H1 (cell line): ENCODE data around the gene GAS7. TPM values are rescaled to one million over a fixed set of nuclear protein-coding genes. Genes with fewer than 3 reads are reported as not detected.

ENCODE experiments used
- CTCF ChIA-PET: fragments of 300-600 bp; sonication (Branson Sonifier 250); formaldehyde crosslinking; loops from one replicate; lab custom pipeline; 2021; ENCODE audit not compliant: partially characterized antibody; lab: Charles Lee
- POLR2A ChIA-PET: fragments of 300-600 bp; sonication (Branson Sonifier 250); formaldehyde crosslinking; loops from one replicate; lab custom pipeline; 2021; ENCODE audit warnings: inconsistent platforms; ENCODE audit not compliant: partially characterized antibody; lab: Charles Lee
- DNase-seq, 2 experiments: peaks; one replicate each; pipeline versions ENCODE4 v3.0.0 to v3.0.0-alpha.2; 2010 to 2022; ENCODE audit warnings: low spot score in 2 of 2, low read depth in 1 of 2, mixed read lengths in 1 of 2
- FAIRE-seq: peaks from 2 replicates; lab custom pipeline; 2011; peaks lifted over from hg19 to GRCh38; lab: Jason Lieb, UNC
- H2AFZ ChIP-seq: 2 replicates; pipeline ENCODE4 v1.8.1; 2012; ENCODE audit warnings: low read length, inconsistent platforms
- H2AK5ac ChIP-seq: 2 replicates; pipeline ENCODE4 v1.6.1; 2013; ENCODE audit warnings: low read depth, low read length
- H2BK120ac ChIP-seq: replicated peaks from 2 replicates; pipeline ENCODE3; 2013; ENCODE audit warnings: low read depth, low read length, inconsistent platforms
- H2BK12ac ChIP-seq: 2 replicates; pipeline ENCODE4 v1.6.1; 2013; ENCODE audit warnings: low read depth, low read length
- H2BK15ac ChIP-seq: 2 replicates; pipeline ENCODE4 v1.6.1; 2013; ENCODE audit warnings: low read length
- H2BK20ac ChIP-seq: 2 replicates; pipeline ENCODE4 v1.6.1; 2013; ENCODE audit warnings: low read length
- H2BK5ac ChIP-seq: 2 replicates; pipeline ENCODE4 v1.6.1; 2013; ENCODE audit warnings: low read depth, low read length
- H3K14ac ChIP-seq: 2 replicates; pipeline ENCODE4 v1.6.1; 2013; ENCODE audit warnings: inconsistent platforms; ENCODE audit not compliant: insufficient read length
- H3K18ac ChIP-seq: 2 replicates; pipeline ENCODE4 v1.6.1; 2013; ENCODE audit warnings: low read length; ENCODE audit errors: extremely low read depth
- H3K23ac ChIP-seq: 2 replicates; pipeline ENCODE4 v1.6.1; 2013; ENCODE audit warnings: inconsistent platforms; ENCODE audit not compliant: insufficient read length
- H3K23me2 ChIP-seq: 2 replicates; pipeline ENCODE4 v1.6.1; 2013; ENCODE audit warnings: low read depth, low read length
- H3K27ac ChIP-seq: 2 replicates; pipeline ENCODE4 v1.6.1; 2011; ENCODE audit warnings: low read depth, low read length, inconsistent platforms
- H3K27me3 ChIP-seq, 4 experiments: replicated peaks in 1 of 4; 1 replicate in 1 of 4; 2 replicates in 3 of 4; pipeline versions ENCODE4 v1.6.1 to v1.8.1; 2011 to 2013; ENCODE audit warnings: low read length in 3 of 4, mild to moderate bottlenecking in 3 of 4, inconsistent platforms in 2 of 4, mixed read lengths in 2 of 4, moderate library complexity in 1 of 4; ENCODE audit not compliant: control insufficient read depth in 3 of 4, insufficient read depth in 3 of 4; ENCODE audit errors: extremely low read depth in 1 of 4
- H3K36me3 ChIP-seq, 4 experiments: 2 replicates each; pipeline versions ENCODE4 v1.6.1 to v1.8.1; 2011 to 2013; ENCODE audit warnings: mild to moderate bottlenecking in 4 of 4, low read length in 3 of 4, moderate library complexity in 2 of 4, control low read depth in 1 of 4, inconsistent platforms in 1 of 4; ENCODE audit not compliant: insufficient read depth in 4 of 4, control insufficient read depth in 2 of 4
- H3K4ac ChIP-seq: replicated peaks from 2 replicates; pipeline ENCODE3; 2013; ENCODE audit warnings: low read length, low read depth, mixed read lengths, inconsistent platforms; ENCODE audit not compliant: insufficient read length
- H3K4me1 ChIP-seq, 4 experiments: replicated peaks in 1 of 4; 1 replicate in 1 of 4; 2 replicates in 3 of 4; pipeline versions ENCODE4 v1.6.1 to v1.8.1; 2011 to 2013; ENCODE audit warnings: low read length in 3 of 4, inconsistent platforms in 2 of 4, mixed read lengths in 1 of 4; ENCODE audit not compliant: insufficient read depth in 4 of 4, control insufficient read depth in 3 of 4
- H3K4me2 ChIP-seq, 2 experiments: 2 replicates each; pipeline versions ENCODE4 v1.6.1 to v1.8.1; 2011 to 2013; ENCODE audit warnings: low read depth in 2 of 2, low read length in 2 of 2, control low read depth in 1 of 2, inconsistent platforms in 1 of 2, mild to moderate bottlenecking in 1 of 2; ENCODE audit not compliant: insufficient read depth in 1 of 2
- H3K4me3 ChIP-seq, 4 experiments: fragments of 200-600, 300-600 bp in 1 of 4; sonication (generic), shearing (Covaris generic), sonication (Bioruptor Twin) in 1 of 4; 2 replicates each; pipeline versions ENCODE4 v1.5.1 to v1.8.1; 2011 to 2016; ENCODE audit warnings: low read length in 4 of 4, low read depth in 3 of 4, control low read depth in 2 of 4, inconsistent platforms in 2 of 4, mild to moderate bottlenecking in 2 of 4, mixed read lengths in 1 of 4, moderate library complexity in 1 of 4; ENCODE audit not compliant: insufficient read depth in 2 of 4; ENCODE audit errors: extremely low read depth in 1 of 4
- H3K56ac ChIP-seq: replicated peaks from 2 replicates; pipeline ENCODE3; 2013; ENCODE audit warnings: low read depth, mild to moderate bottlenecking, mixed read lengths, low read length, inconsistent platforms; ENCODE audit not compliant: insufficient read length
- H3K79me1 ChIP-seq: 2 replicates; pipeline ENCODE4 v1.6.1; 2013; ENCODE audit warnings: low read depth, low read length, control low read depth
- H3K79me2 ChIP-seq, 2 experiments: 2 replicates each; pipeline versions ENCODE4 v1.6.1 to v1.8.1; 2012 to 2013; ENCODE audit warnings: low read length in 2 of 2, mild to moderate bottlenecking in 2 of 2, inconsistent platforms in 1 of 2; ENCODE audit not compliant: insufficient read depth in 2 of 2, control insufficient read depth in 1 of 2
- H3K9ac ChIP-seq, 4 experiments: replicated peaks in 1 of 4; 1 replicate in 1 of 4; 2 replicates in 3 of 4; pipeline versions ENCODE4 v1.6.1 to v1.8.1; 2011 to 2013; ENCODE audit warnings: low read depth in 3 of 4, low read length in 3 of 4, control low read depth in 2 of 4, mild to moderate bottlenecking in 2 of 4, moderate library complexity in 2 of 4, inconsistent platforms in 1 of 4; ENCODE audit errors: extremely low read depth in 1 of 4
- H3K9me3 ChIP-seq, 2 experiments: 2 replicates each; pipeline versions ENCODE4 v1.6.1 to v1.8.1; 2012 to 2013; ENCODE audit warnings: mild to moderate bottlenecking in 2 of 2, moderate library complexity in 2 of 2, control low read depth in 1 of 2, inconsistent platforms in 1 of 2, low read depth in 1 of 2, low read length in 1 of 2, mixed read lengths in 1 of 2; ENCODE audit not compliant: insufficient read depth in 2 of 2
- H4K20me1 ChIP-seq, 2 experiments: replicated peaks in 1 of 2; 2 replicates each; pipeline versions ENCODE3 to v1.8.1; 2011 to 2013; ENCODE audit warnings: inconsistent platforms in 2 of 2, low read length in 2 of 2, mild to moderate bottlenecking in 1 of 2; ENCODE audit not compliant: insufficient read depth in 2 of 2, control insufficient read depth in 1 of 2
- H4K5ac ChIP-seq: 2 replicates; pipeline ENCODE4 v1.6.1; 2013; ENCODE audit warnings: low read length, low read depth, mixed read lengths, inconsistent platforms; ENCODE audit not compliant: insufficient read length
- H4K8ac ChIP-seq: 2 replicates; pipeline ENCODE4 v1.8.0; 2013; ENCODE audit warnings: mild to moderate bottlenecking, moderate library complexity, low read length, inconsistent platforms; ENCODE audit not compliant: insufficient read depth; ENCODE audit errors: extremely low read depth
- H4K91ac ChIP-seq: replicated peaks from 2 replicates; pipeline ENCODE3; 2013; ENCODE audit warnings: low read length, mixed read lengths, inconsistent platforms; ENCODE audit not compliant: insufficient read length
- HDAC2 ChIP-seq, 2 experiments: fragments of 300-600 bp in 1 of 2; sonication (generic) in 1 of 2; IDR thresholded peaks; 2 replicates each; pipeline ENCODE4 v1.6.1; 2011 to 2012; ENCODE audit warnings: low read depth in 2 of 2, low read length in 2 of 2, mild to moderate bottlenecking in 2 of 2, moderate library complexity in 2 of 2, borderline replicate concordance in 1 of 2, inconsistent platforms in 1 of 2
- PHF8 ChIP-seq: fragments of 200-600 bp; sonication (generic); conservative IDR thresholded peaks from 2 replicates; pipeline ENCODE4 v1.7.1; 2012; ENCODE audit warnings: low read depth, mild to moderate bottlenecking, inconsistent platforms, low read length, moderate library complexity
- POU5F1 ChIP-seq: IDR thresholded peaks from 2 replicates; pipeline ENCODE4 v1.6.1; 2011; ENCODE audit warnings: low read depth, mild to moderate bottlenecking, low read length, moderate library complexity
- SRF ChIP-seq: IDR thresholded peaks from 2 replicates; pipeline ENCODE4 v1.6.1; 2011; ENCODE audit warnings: mild to moderate bottlenecking, low read depth, low read length, moderate library complexity
- WGBS, 2 experiments: shearing (Covaris generic) in 1 of 2; methylation state at CpG; one replicate each; pipeline versions ENCODE4 v1.1.6 to v1.1.7; 2013 to 2015; ENCODE audit warnings: low lambda C conversion rate in 2 of 2, mixed read lengths in 2 of 2, inconsistent platforms in 1 of 2, low coverage in 1 of 2, missing lambda C conversion rate in 1 of 2; ENCODE audit not compliant: insufficient replicate concordance in 2 of 2, insufficient coverage in 1 of 2, insufficient read length in 1 of 2; ENCODE audit errors: extremely low coverage in 1 of 2, missing lambda C conversion rate in 1 of 2; 5-methylcytosine and 5-hydroxymethylcytosine counted together
- polyA plus RNA-seq, 7 experiments: library from polyadenylated mRNA; depleted of rRNA in 3 of 7; stranded (reverse) in 5 of 7; unstranded in 2 of 7; fragments of >200 nt in 5 of 7; fragments of 200-250 nt in 2 of 7; gene quantifications; 1 replicate in 5 of 7; 2 replicates in 1 of 7; 4 replicates in 1 of 7; pipeline versions ENCODE4 v1.2.1 to v1.2.3, GENCODE V29; 2011 to 2013; ENCODE audit warnings: missing spikeins in 2 of 7, mixed read lengths in 2 of 7
- total RNA-seq: library from RNA; stranded (reverse); fragmentation: NEBNext Ultra II Directional; extraction: Animal tissue kit (Norgen Biotek cat#: 25700); gene quantifications from 2 replicates; pipeline ENCODE4 v1.2.1, GENCODE V29; 2021

Gene GAS7
- total and polyA plus RNA-seq, 2 of the 8 experiments (the other 6 are each of a cell fraction or from before 2014, with no cell fraction given): 5.0 to 14.5 TPM

- no peaks in the 10 kb centered on the region for H3K9me3 ChIP-seq
- DNase-seq: no peak
- H3K14ac ChIP-seq: no peak overlapping the region
- H3K9ac ChIP-seq: no peak overlapping the region
- no peak overlapping the region for H2AK5ac ChIP-seq
- no peaks in the 10 kb centered on the region for H3K79me1 ChIP-seq
- H3K79me2 ChIP-seq: no peaks in the 10 kb centered on the region
- TF ChIP-seq POU5F1 (no peak), PHF8 (no peak), HDAC2 (IDR thresholded peaks at IDR 0.05; ENCODE audit: borderline replicate concordance in 1 of 2, low read depth in 2 of 2, low read length in 2 of 2) (no peak), SRF (no peak)
- CTCF ChIA-PET: interaction anchor here (0.5 to 10.8 kb wide), 5 partner anchors 6 to 1254 kb away, joined by 3 to 101 read pairs (median 4); no protein-coding TSS in a partner anchor
- H3K27ac ChIP-seq: no peak overlapping the region
- H4K91ac ChIP-seq: no peak overlapping the region
- H4K5ac ChIP-seq: no peak overlapping the region
- H2BK5ac ChIP-seq: no peak overlapping the region
- H2BK120ac ChIP-seq: no peak overlapping the region
- H4K20me1 ChIP-seq: no peaks in the 10 kb centered on the region
- H3K36me3 ChIP-seq: no peaks in the 10 kb centered on the region
- H2BK20ac ChIP-seq: no peak overlapping the region
- H3K4me1 ChIP-seq: no peaks in the 10 kb centered on the region
- H2BK12ac ChIP-seq: no peak overlapping the region
- H4K8ac ChIP-seq: 0 out of 2 replicates have a peak overlapping the region, but pooled peaks have one; percentile 9
- POLR2A ChIA-PET: no interaction called here
- H3K4me2 ChIP-seq: no peak overlapping the region
- H3K27me3 ChIP-seq: no peaks in the 10 kb centered on the region
- H2BK15ac ChIP-seq: no peak overlapping the region
- 80% methylated on average over 11 of the region's 13 CpGs; no CpG with 5 or more reads in 1 of the 2 experiments for WGBS, 2 experiments
- FAIRE-seq: no peak
- H3K4ac ChIP-seq: no peak overlapping the region
- no peak overlapping the region for H3K23ac ChIP-seq
- no peak overlapping the region for H3K56ac ChIP-seq
- H3K18ac ChIP-seq: no peak overlapping the region
- no peaks in the 10 kb centered on the region for H3K23me2 ChIP-seq
- no peak overlapping the region for H2AFZ ChIP-seq
- no peak overlapping the region for H3K4me3 ChIP-seq
These were observed 300.9 kb downstream of the GAS7 start for GRCh38 chr17:9897372-9897968.
